ENCODE measurements around the gene THADA.

THADA gene

DNA sequence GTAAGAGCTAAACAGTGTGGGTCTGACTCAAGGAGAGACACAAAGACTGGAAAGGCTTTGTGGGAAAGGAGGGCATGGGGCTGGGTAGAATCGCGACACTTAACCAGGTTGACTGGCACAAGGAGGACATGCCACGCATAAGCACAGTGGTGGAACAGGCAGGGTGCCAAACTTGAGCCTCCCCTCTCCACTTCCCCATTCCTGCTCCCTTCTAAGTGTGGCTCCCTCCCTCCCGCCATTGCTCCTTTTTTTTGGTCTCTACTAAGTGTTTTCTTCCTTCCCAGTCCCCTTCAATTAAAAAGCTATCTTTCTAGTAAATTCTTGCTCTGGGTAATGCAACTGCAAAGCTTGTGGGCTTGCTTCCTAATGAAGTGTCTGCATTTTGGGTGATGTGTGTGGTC is 329.1 kb downstream of the THADA start:
- ChIA-PET POLR2A (no interaction called here), CTCF (interaction anchor here (0.6 kb wide), 1 partner anchor 405 kb away, joined by 4 read pairs; no protein-coding TSS in a partner anchor)
- TF ChIP-seq ZNF707 (tag by site-specific recombination; IDR thresholded peaks at IDR 0.05) (no peak), OVOL3 (tag by site-specific recombination; IDR thresholded peaks at IDR 0.05) (no peak), ZNF596 (tag by site-specific recombination; IDR thresholded peaks at IDR 0.05) (no peak), GLI2 (tag by site-specific recombination; IDR thresholded peaks at IDR 0.05; ENCODE audit: borderline replicate concordance, low read depth) (no peak), ZNF292 (tag by site-specific recombination; IDR thresholded peaks at IDR 0.05; ENCODE audit: borderline replicate concordance, low read depth) (no peak), PRDM1 (tag by site-specific recombination; IDR thresholded peaks at IDR 0.05) (no peak)
- TF ChIP-seq, protein P1, sequence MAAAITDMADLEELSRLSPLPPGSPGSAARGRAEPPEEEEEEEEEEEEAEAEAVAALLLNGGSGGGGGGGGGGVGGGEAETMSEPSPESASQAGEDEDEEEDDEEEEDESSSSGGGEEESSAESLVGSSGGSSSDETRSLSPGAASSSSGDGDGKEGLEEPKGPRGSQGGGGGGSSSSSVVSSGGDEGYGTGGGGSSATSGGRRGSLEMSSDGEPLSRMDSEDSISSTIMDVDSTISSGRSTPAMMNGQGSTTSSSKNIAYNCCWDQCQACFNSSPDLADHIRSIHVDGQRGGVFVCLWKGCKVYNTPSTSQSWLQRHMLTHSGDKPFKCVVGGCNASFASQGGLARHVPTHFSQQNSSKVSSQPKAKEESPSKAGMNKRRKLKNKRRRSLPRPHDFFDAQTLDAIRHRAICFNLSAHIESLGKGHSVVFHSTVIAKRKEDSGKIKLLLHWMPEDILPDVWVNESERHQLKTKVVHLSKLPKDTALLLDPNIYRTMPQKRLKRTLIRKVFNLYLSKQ (tag by site-specific recombination; IDR thresholded peaks at IDR 0.05; ENCODE audit: borderline replicate concordance), result no peak
- TF ChIP-seq, protein P2, sequence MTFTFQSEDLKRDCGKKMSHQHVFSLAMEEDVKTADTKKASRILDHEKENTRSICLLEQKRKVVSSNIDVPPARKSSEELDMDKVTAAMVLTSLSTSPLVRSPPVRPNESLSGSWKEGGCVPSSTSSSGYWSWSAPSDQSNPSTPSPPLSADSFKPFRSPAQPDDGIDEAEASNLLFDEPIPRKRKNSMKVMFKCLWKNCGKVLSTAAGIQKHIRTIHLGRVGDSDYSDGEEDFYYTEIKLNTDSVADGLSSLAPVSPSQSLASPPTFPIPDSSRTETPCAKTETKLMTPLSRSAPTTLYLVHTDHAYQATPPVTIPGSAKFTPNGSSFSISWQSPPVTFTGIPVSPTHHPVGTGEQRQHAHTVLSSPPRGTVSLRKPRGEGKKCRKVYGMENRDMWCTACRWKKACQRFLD (tag by site-specific recombination; IDR thresholded peaks at IDR 0.05), result no peak
- TF ChIP-seq, protein P3, sequence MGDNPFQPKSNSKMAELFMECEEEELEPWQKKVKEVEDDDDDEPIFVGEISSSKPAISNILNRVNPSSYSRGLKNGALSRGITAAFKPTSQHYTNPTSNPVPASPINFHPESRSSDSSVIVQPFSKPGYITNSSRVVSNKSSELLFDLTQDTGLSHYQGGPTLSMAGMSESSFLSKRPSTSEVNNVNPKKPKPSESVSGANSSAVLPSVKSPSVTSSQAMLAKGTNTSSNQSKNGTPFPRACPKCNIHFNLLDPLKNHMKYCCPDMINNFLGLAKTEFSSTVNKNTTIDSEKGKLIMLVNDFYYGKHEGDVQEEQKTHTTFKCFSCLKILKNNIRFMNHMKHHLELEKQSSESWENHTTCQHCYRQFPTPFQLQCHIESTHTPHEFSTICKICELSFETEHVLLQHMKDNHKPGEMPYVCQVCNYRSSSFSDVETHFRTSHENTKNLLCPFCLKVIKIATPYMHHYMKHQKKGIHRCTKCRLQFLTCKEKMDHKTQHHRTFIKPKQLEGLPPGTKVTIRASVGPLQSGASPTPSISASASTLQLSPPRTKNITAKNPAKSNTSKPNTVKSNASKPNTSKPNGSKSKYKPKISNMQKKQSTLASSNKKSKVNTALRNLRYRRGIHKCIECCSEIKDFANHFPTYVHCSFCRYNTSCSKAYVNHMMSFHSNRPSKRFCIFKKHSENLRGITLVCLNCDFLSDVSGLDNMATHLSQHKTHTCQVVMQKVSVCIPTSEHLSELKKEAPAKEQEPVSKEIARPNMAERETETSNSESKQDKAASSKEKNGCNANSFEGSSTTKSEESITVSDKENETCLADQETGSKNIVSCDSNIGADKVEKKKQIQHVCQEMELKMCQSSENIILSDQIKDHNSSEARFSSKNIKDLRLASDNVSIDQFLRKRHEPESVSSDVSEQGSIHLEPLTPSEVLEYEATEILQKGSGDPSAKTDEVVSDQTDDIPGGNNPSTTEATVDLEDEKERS (tag by site-specific recombination; IDR thresholded peaks at IDR 0.05), result no peak

DNA sequence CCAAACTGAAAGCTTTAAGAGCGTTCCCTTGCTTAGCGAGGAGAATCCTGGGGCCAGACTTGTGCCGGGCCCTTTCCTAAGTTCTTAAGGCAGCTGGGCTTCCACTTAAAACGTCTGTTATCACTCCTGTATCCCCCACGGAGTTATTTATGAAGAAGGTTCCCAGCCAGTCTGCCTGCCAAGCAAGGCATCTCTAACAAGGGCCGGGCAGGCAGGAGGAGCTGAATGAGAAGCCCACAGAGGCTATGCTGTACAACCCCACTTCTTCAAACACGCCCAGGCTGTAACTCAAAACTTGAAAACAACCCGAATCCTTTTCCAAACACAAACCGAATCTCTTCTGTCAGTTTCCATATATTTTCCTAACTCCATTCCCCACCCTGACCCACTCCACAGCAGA is 330.4 kb downstream of the THADA start:
- no peaks in the 10 kb centered on the region; a peak in 1 of 3 replicates for H3K36me3 ChIP-seq (ENCODE audit: control insufficient read depth in 2 of 2, insufficient read depth in 1 of 2, low read length in 2 of 2)
- no peak overlapping the region for H3K4me3 ChIP-seq (ENCODE audit: low read depth, low read length)
- H3K27ac ChIP-seq (ENCODE audit: extremely low read depth, low read depth, low read length), result no peak overlapping the region
- ChIA-PET CTCF (interaction anchor here (0.7 to 1.1 kb wide), 2 partner anchors 22 to 219 kb away, joined by 4 to 6 read pairs; no protein-coding TSS in a partner anchor), POLR2A (no interaction called here)
- H3K4me1 ChIP-seq (ENCODE audit: control insufficient read depth, insufficient read depth, low read length), result no peaks in the 10 kb centered on the region
- no peaks in the 10 kb centered on the region for H3K9me3 ChIP-seq (ENCODE audit: control insufficient read depth, insufficient read depth, low read depth, low read length)
- no peak for TF ChIP-seq ZBTB7A (tag by site-specific recombination; IDR thresholded peaks at IDR 0.05; ENCODE audit: low read depth)
- TF ChIP-seq ZNF529 (tag by site-specific recombination; IDR thresholded peaks at IDR 0.05; ENCODE audit: insufficient replicate concordance), result no peak
- no peak for TF ChIP-seq ZNF214 (tag by site-specific recombination; IDR thresholded peaks at IDR 0.05; ENCODE audit: borderline replicate concordance)
- TF ChIP-seq ZNF621 (tag by site-specific recombination; IDR thresholded peaks at IDR 0.05), result no peak
- no peak for TF ChIP-seq RBAK (tag by site-specific recombination; IDR thresholded peaks at IDR 0.05)
- no peak for TF ChIP-seq ZNF16 (tag by site-specific recombination; IDR thresholded peaks at IDR 0.05; ENCODE audit: low read depth)
- TF ChIP-seq ZNF354C (tag by site-specific recombination; IDR thresholded peaks at IDR 0.05; ENCODE audit: borderline replicate concordance, low read depth), result no peak
- no peak for TF ChIP-seq ZNF548 (tag by site-specific recombination; IDR thresholded peaks at IDR 0.05)
- TF ChIP-seq, protein P3 (tag by site-specific recombination; IDR thresholded peaks at IDR 0.05), result no peak
- no peak for TF ChIP-seq IKZF3 (tag by site-specific recombination; IDR thresholded peaks at IDR 0.05)
- TF ChIP-seq, protein P4, sequence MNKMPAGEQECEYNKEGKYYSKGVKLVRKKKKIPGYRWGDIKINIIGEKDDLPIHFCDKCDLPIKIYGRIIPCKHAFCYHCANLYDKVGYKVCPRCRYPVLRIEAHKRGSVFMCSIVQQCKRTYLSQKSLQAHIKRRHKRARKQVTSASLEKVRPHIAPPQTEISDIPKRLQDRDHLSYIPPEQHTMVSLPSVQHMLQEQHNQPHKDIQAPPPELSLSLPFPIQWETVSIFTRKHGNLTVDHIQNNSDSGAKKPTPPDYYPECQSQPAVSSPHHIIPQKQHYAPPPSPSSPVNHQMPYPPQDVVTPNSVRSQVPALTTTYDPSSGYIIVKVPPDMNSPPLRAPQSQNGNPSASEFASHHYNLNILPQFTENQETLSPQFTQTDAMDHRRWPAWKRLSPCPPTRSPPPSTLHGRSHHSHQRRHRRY (tag by site-specific recombination; IDR thresholded peaks at IDR 0.05), result no peak
- TF ChIP-seq, protein P5, sequence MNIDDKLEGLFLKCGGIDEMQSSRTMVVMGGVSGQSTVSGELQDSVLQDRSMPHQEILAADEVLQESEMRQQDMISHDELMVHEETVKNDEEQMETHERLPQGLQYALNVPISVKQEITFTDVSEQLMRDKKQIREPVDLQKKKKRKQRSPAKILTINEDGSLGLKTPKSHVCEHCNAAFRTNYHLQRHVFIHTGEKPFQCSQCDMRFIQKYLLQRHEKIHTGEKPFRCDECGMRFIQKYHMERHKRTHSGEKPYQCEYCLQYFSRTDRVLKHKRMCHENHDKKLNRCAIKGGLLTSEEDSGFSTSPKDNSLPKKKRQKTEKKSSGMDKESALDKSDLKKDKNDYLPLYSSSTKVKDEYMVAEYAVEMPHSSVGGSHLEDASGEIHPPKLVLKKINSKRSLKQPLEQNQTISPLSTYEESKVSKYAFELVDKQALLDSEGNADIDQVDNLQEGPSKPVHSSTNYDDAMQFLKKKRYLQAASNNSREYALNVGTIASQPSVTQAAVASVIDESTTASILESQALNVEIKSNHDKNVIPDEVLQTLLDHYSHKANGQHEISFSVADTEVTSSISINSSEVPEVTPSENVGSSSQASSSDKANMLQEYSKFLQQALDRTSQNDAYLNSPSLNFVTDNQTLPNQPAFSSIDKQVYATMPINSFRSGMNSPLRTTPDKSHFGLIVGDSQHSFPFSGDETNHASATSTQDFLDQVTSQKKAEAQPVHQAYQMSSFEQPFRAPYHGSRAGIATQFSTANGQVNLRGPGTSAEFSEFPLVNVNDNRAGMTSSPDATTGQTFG (tag by site-specific recombination; IDR thresholded peaks at IDR 0.05; ENCODE audit: borderline replicate concordance), result no peak
- TF ChIP-seq KLF1 (tag by site-specific recombination; IDR thresholded peaks at IDR 0.05), result no peak
- no peak for TF ChIP-seq ZNF707 (tag by site-specific recombination; IDR thresholded peaks at IDR 0.05)
- no peak for TF ChIP-seq KLF10 (tag by site-specific recombination; IDR thresholded peaks at IDR 0.05)

More for the DNA sequence above, 329.1 kb downstream of the THADA start:
- H3K4me3 ChIP-seq (ENCODE audit: low read depth, low read length), result no peak overlapping the region
- H3K4me1 ChIP-seq (ENCODE audit: control insufficient read depth, insufficient read depth, low read length), result no peaks in the 10 kb centered on the region
- H3K36me3 ChIP-seq (ENCODE audit: control insufficient read depth in 2 of 2, insufficient read depth in 1 of 2, low read length in 2 of 2), result no peaks in the 10 kb centered on the region; a peak in 1 of 3 replicates
- no peaks in the 10 kb centered on the region for H3K9me3 ChIP-seq (ENCODE audit: control insufficient read depth, insufficient read depth, low read depth, low read length)
- H3K27ac ChIP-seq (ENCODE audit: extremely low read depth, low read depth, low read length), result no peak overlapping the region

All from HEK293 (cell line).